ENCODE measurements around the gene ALKBH5.

ALKBH5 gene

GRCh38 chr17:18226284-18226945 is 42.8 kb downstream of the ALKBH5 start:
- H3K9me3 ChIP-seq: no peaks in the 10 kb centered on the region
- peak overlapping the region; percentile 97 for H3K4me2 ChIP-seq
- H3K4me1 ChIP-seq: peaks cover 35% of the 10 kb centered on the region
- peaks cover 55% of the 10 kb centered on the region for H4K20me1 ChIP-seq
- peak overlapping the region; percentile 79 for H3K27ac ChIP-seq
- H3K9ac ChIP-seq: peak overlapping the region; percentile 89
- H3K36me3 ChIP-seq: peaks cover 7% of the 10 kb centered on the region; the same call in 1 of the 2 replicates
- H3K4me3 ChIP-seq: peak overlapping the region; percentile 84
- TF ChIP-seq Cebpa-rat (IDR thresholded peaks at IDR 0.05): no peak
- no peaks in the 10 kb centered on the region for H3K27me3 ChIP-seq

DNA sequence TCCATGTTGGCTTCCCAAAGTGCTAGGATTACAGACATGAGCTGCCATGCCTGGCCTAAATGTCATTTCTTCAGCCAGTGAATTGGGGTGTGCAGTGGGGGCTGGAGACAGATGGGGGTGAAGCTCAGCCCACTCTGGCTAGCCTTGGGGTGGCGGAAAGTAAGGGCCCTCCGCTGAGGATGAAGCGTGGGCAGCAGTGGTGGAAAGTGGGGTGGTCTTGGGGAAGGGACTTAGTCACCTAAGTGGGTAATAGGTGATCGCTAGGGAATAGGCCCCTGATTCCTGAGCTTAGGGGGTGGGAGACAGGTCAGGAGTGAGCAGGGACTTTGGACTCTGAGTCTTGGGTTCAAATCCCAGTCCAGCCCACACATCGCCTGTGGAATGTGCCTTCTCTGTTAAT is 44.0 kb downstream of the ALKBH5 start:
- no peak for TF ChIP-seq Cebpa-rat (IDR thresholded peaks at IDR 0.05)
- Histone ChIP-seq H3K9ac (no peak overlapping the region), H3K27me3 (no peaks in the 10 kb centered on the region), H3K27ac (no peak overlapping the region), H3K4me2 (no peak overlapping the region), H3K9me3 (no peaks in the 10 kb centered on the region), H3K4me3 (no peak overlapping the region), H4K20me1 (peaks cover 68% of the 10 kb centered on the region), H3K4me1 (peaks cover 32% of the 10 kb centered on the region), H3K36me3 (peaks cover 18% of the 10 kb centered on the region)

GRCh38 chr17:18228176-18228682 is 44.6 kb downstream of the ALKBH5 start:
- 0 out of 2 replicates have a peak overlapping the region, but pooled peaks have one; percentile 10 for H3K9ac ChIP-seq
- H3K36me3 ChIP-seq: peaks cover 24% of the 10 kb centered on the region
- no peaks in the 10 kb centered on the region for H3K9me3 ChIP-seq
- no peaks in the 10 kb centered on the region for H3K27me3 ChIP-seq
- H3K4me1 ChIP-seq: peaks cover 32% of the 10 kb centered on the region
- TF ChIP-seq Cebpa-rat (IDR thresholded peaks at IDR 0.05): no peak
- H4K20me1 ChIP-seq: peaks cover 74% of the 10 kb centered on the region
- no peak overlapping the region for H3K4me2 ChIP-seq
- no peak overlapping the region for H3K4me3 ChIP-seq
- H3K27ac ChIP-seq: no peak overlapping the region

DNA sequence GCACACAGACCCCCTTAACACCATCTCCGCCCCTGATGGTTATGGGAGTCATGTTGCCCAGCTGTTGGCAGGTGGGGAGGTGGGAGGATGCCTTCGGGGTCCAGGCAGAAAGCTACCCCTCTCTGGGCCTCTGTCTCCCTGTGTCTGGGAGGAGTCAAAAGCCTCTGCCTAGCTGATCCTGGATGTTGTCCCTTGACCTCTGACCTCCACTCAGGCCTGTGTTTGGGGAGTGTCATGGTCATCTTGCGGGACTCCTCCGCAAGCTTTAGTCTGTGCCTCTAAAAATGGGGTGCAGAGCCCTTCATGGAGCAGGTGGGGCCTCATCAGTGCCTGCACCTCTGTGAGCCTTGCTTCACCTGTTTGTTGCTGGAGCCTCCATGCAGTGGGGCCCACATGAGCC is 45.6 kb downstream of the ALKBH5 start:
- H3K27me3 ChIP-seq: no peaks in the 10 kb centered on the region
- no peak for TF ChIP-seq Cebpa-rat (IDR thresholded peaks at IDR 0.05)
- no peaks in the 10 kb centered on the region for H3K9me3 ChIP-seq
- peaks cover 32% of the 10 kb centered on the region for H3K4me1 ChIP-seq
- H3K27ac ChIP-seq: no peak overlapping the region
- H3K4me3 ChIP-seq: no peak overlapping the region
- H4K20me1 ChIP-seq: peaks cover 80% of the 10 kb centered on the region
- H3K9ac ChIP-seq: no peak overlapping the region
- peaks cover 34% of the 10 kb centered on the region for H3K36me3 ChIP-seq
- H3K4me2 ChIP-seq: no peak overlapping the region

- no peaks in the 10 kb centered on the region for H3K9me3 ChIP-seq
- no peak overlapping the region for H3K27ac ChIP-seq
- H3K36me3 ChIP-seq: peaks cover 39% of the 10 kb centered on the region
- peaks cover 28% of the 10 kb centered on the region for H3K4me1 ChIP-seq
- H4K20me1 ChIP-seq: peaks cover 80% of the 10 kb centered on the region
- H3K9ac ChIP-seq: no peak overlapping the region
- H3K27me3 ChIP-seq: no peaks in the 10 kb centered on the region
- no peak for TF ChIP-seq Cebpa-rat (IDR thresholded peaks at IDR 0.05)
- no peak overlapping the region for H3K4me2 ChIP-seq
- no peak overlapping the region for H3K4me3 ChIP-seq
Observed at GRCh38 chr17:18229771-18230170, 46.1 kb downstream of the ALKBH5 start.

- Histone ChIP-seq H3K9me3 (no peaks in the 10 kb centered on the region), H3K4me1 (peaks cover 24% of the 10 kb centered on the region), H3K4me2 (no peak overlapping the region), H3K27ac (no peak overlapping the region), H4K20me1 (peaks cover 80% of the 10 kb centered on the region), H3K9ac (no peak overlapping the region), H3K36me3 (peaks cover 47% of the 10 kb centered on the region), H3K4me3 (no peak overlapping the region), H3K27me3 (no peaks in the 10 kb centered on the region)
- TF ChIP-seq Cebpa-rat (IDR thresholded peaks at IDR 0.05): no peak
Observed at GRCh38 chr17:18230288-18231141, 46.9 kb downstream of the ALKBH5 start.

DNA sequence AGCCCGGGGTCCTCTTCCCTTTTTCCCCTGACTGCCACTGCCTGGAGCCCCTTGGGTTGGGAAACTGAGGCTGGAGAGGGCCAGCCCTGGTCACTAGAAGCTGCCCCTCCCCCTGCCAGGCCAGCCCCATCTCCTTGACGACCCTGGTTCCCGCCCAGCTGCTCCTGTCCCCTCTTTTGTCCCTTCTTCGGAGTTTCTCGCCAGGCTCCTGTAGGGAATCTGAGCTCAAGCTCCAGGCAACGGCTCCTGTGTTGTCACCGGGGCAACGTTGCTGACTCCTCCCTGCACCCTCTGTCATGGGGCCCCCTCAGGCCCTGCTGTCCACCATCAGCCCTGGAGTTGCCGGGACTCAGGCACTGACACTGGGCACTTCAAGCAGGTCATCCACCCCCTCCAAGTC is 47.5 kb downstream of the ALKBH5 start:
- peaks cover 53% of the 10 kb centered on the region for H3K36me3 ChIP-seq
- H3K4me1 ChIP-seq: peaks cover 22% of the 10 kb centered on the region
- no peak for TF ChIP-seq Cebpa-rat (IDR thresholded peaks at IDR 0.05)
- H3K27me3 ChIP-seq: no peaks in the 10 kb centered on the region
- H4K20me1 ChIP-seq: peaks cover 77% of the 10 kb centered on the region
- no peak overlapping the region for H3K9ac ChIP-seq
- no peak overlapping the region for H3K4me3 ChIP-seq
- H3K27ac ChIP-seq: no peak overlapping the region
- H3K4me2 ChIP-seq: no peak overlapping the region
- H3K9me3 ChIP-seq: no peaks in the 10 kb centered on the region

DNA sequence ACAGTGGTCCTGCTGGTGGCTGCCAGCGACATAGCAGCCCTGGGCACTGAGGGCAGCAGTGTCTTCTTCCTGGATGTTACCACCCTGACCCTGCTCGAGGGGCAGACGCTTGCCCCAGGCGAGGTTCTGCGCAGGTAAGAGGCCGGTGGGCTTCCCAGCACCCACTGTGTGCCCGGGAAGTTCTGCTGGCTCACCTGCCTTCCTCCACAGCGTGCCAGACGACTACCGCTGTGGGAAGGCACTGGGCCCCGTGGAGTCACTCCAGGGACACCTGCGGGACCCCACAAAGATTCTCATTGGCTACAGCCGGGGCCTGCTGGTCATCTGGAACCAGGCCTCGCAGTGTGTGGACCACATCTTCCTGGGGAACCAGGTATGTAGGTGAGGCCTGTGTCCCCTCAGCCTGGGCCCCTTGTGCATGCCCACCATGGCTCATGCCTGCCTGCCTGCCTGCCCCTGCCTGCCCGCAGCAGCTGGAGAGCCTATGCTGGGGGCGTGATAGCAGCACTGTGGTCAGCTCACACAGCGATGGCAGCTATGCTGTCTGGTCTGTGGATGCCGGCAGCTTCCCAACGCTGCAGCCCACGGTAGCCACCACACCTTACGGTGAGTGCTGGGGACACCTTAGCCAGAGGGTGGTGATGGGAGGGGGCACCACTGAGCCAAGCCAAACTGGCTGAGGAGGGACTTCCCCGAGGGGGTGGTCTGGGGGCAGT is 50.3 kb downstream of the ALKBH5 start:
- no peaks in the 10 kb centered on the region for H3K4me1 ChIP-seq
- H4K20me1 ChIP-seq: peaks cover 52% of the 10 kb centered on the region
- no peak overlapping the region for H3K27ac ChIP-seq
- H3K4me3 ChIP-seq: no peak overlapping the region
- no peak overlapping the region for H3K4me2 ChIP-seq
- H3K9ac ChIP-seq: no peak overlapping the region
- H3K27me3 ChIP-seq: no peaks in the 10 kb centered on the region
- peaks cover 80% of the 10 kb centered on the region for H3K36me3 ChIP-seq
- TF ChIP-seq Cebpa-rat (IDR thresholded peaks at IDR 0.05): no peak
- H3K9me3 ChIP-seq: no peaks in the 10 kb centered on the region

GRCh38 chr17:18234853-18235380 is 51.3 kb downstream of the ALKBH5 start:
- no peaks in the 10 kb centered on the region for H3K27me3 ChIP-seq
- no peaks in the 10 kb centered on the region for H3K4me1 ChIP-seq
- no peak for TF ChIP-seq Cebpa-rat (IDR thresholded peaks at IDR 0.05)
- H3K27ac ChIP-seq: no peak overlapping the region
- H3K4me3 ChIP-seq: no peak overlapping the region
- H3K9me3 ChIP-seq: no peaks in the 10 kb centered on the region
- peaks cover 90% of the 10 kb centered on the region for H3K36me3 ChIP-seq
- no peak overlapping the region for H3K4me2 ChIP-seq
- no peak overlapping the region for H3K9ac ChIP-seq
- H4K20me1 ChIP-seq: peaks cover 52% of the 10 kb centered on the region

Data from BLaER1 (cell line).